ENCODE results near the gene DAAM1. TPM values are rescaled to one million over a fixed set of nuclear protein-coding genes. Genes with fewer than 3 reads are reported as not detected.

The DAAM1 gene
- polyA plus RNA-seq, 1 donor from 2014 or later = 161 TPM

DNA sequence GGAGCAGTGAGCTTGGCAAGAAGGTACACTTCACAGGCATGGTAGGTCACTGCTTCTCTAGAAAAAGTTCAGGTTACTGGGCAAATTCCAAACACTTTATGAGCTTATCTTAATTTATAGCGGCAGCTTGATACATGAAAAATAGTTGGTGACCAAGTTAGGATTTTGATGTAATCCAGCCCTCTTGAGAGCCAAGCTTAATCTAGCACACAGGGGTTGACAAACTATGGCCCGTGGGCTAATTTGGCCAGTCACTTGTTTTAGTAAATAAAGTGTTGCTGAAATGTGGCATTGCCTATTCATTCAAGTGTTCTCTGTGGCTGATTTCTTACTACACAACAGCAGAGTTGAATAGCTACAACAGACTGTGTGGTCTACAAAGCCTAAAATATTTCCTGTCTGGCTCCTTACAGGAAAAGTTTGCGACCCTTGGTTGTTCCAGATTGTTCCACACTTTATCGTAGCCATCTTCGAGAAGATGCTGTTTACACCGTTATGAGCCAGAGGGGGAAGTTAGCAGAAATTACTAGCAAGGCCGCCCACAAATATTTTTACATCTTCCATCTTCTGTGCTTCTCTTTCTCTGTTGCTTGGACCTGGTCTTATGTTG lies 120.9 kb downstream of the DAAM1 start:
- Histone ChIP-seq H3K4me2 (ENCODE audit: low read length) (no peak overlapping the region), H3F3A (ENCODE audit: insufficient read depth, low read length, poor library complexity, severe bottlenecking) (no peaks in the 10 kb centered on the region), H3K27ac (ENCODE audit: low read length) (no peak overlapping the region), H3K9ac (ENCODE audit: low read length) (no peak overlapping the region), H4K20me1 (ENCODE audit: insufficient read depth) (no peaks in the 10 kb centered on the region), H3K79me2 (replicated peaks; ENCODE audit: insufficient read depth, low read length) (no peaks in the 10 kb centered on the region), H3K4me3 (ENCODE audit: low read length) (no peak overlapping the region), H3K9me3 (ENCODE audit: low read length) (no peaks in the 10 kb centered on the region), H3K9me2 (ENCODE audit: insufficient read depth, low read length) (no peaks in the 10 kb centered on the region), H3K27me3 (ENCODE audit: insufficient read depth, low read depth, low read length) (no peaks in the 10 kb centered on the region), H2AFZ (ENCODE audit: low read depth, low read length) (no peak overlapping the region), H3K36me3 (ENCODE audit: insufficient read depth, low read length) (no peaks in the 10 kb centered on the region)
- TF ChIP-seq CTCF (IDR thresholded peaks at IDR 0.05; ENCODE audit: poor library complexity, severe bottlenecking) (no peak), TAF1 (IDR thresholded peaks at IDR 0.05; ENCODE audit: low read depth) (no peak), EP300 (conservative IDR thresholded peaks at IDR 0.05; ENCODE audit: poor library complexity, severe bottlenecking) (no peak), RAD21 (conservative IDR thresholded peaks at IDR 0.05) (no peak)

- H3F3A ChIP-seq (ENCODE audit: insufficient read depth, low read length, poor library complexity, severe bottlenecking) = no peaks in the 10 kb centered on the region
- H3K79me2 ChIP-seq (replicated peaks; ENCODE audit: insufficient read depth, low read length) = no peaks in the 10 kb centered on the region
- no peaks in the 10 kb centered on the region for H4K20me1 ChIP-seq (ENCODE audit: insufficient read depth)
- no peaks in the 10 kb centered on the region for H3K9me2 ChIP-seq (ENCODE audit: insufficient read depth, low read length)
- no peaks in the 10 kb centered on the region for H3K9me3 ChIP-seq (ENCODE audit: low read length)
- no peaks in the 10 kb centered on the region for H3K27me3 ChIP-seq (ENCODE audit: insufficient read depth, low read depth, low read length)
- no peaks in the 10 kb centered on the region for H3K36me3 ChIP-seq (ENCODE audit: insufficient read depth, low read length)
- H3K27ac ChIP-seq (ENCODE audit: low read length) = no peak overlapping the region
- TF ChIP-seq RAD21 (conservative IDR thresholded peaks at IDR 0.05) (no peak), CTCF (IDR thresholded peaks at IDR 0.05; ENCODE audit: poor library complexity, severe bottlenecking) (no peak), EZH2 (IDR thresholded peaks at IDR 0.05; ENCODE audit: borderline replicate concordance, insufficient read depth, low read length, poor library complexity, severe bottlenecking) (no peak), TAF1 (IDR thresholded peaks at IDR 0.05; ENCODE audit: low read depth) (no peak), SMC3 (conservative IDR thresholded peaks at IDR 0.05; ENCODE audit: poor library complexity) (no peak), EP300 (conservative IDR thresholded peaks at IDR 0.05; ENCODE audit: poor library complexity, severe bottlenecking) (no peak), POLR2AphosphoS5 (IDR thresholded peaks at IDR 0.05) (no peak), MXI1 (conservative IDR thresholded peaks at IDR 0.05; ENCODE audit: poor library complexity, severe bottlenecking) (no peak)
- TF ChIP-seq, protein P1, sequence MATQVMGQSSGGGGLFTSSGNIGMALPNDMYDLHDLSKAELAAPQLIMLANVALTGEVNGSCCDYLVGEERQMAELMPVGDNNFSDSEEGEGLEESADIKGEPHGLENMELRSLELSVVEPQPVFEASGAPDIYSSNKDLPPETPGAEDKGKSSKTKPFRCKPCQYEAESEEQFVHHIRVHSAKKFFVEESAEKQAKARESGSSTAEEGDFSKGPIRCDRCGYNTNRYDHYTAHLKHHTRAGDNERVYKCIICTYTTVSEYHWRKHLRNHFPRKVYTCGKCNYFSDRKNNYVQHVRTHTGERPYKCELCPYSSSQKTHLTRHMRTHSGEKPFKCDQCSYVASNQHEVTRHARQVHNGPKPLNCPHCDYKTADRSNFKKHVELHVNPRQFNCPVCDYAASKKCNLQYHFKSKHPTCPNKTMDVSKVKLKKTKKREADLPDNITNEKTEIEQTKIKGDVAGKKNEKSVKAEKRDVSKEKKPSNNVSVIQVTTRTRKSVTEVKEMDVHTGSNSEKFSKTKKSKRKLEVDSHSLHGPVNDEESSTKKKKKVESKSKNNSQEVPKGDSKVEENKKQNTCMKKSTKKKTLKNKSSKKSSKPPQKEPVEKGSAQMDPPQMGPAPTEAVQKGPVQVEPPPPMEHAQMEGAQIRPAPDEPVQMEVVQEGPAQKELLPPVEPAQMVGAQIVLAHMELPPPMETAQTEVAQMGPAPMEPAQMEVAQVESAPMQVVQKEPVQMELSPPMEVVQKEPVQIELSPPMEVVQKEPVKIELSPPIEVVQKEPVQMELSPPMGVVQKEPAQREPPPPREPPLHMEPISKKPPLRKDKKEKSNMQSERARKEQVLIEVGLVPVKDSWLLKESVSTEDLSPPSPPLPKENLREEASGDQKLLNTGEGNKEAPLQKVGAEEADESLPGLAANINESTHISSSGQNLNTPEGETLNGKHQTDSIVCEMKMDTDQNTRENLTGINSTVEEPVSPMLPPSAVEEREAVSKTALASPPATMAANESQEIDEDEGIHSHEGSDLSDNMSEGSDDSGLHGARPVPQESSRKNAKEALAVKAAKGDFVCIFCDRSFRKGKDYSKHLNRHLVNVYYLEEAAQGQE (IDR thresholded peaks at IDR 0.05; ENCODE audit: borderline replicate concordance) = no peak
- no peak overlapping the region for H2AFZ ChIP-seq (ENCODE audit: low read depth, low read length)
- no peak overlapping the region for H3K4me2 ChIP-seq (ENCODE audit: low read length)
- H3K9ac ChIP-seq (ENCODE audit: low read length) = no peak overlapping the region
- H3K4me3 ChIP-seq (ENCODE audit: low read length) = no peak overlapping the region
Measured at GRCh38 chr14:59310633-59311032, 122.2 kb downstream of the DAAM1 start.

Data from neural cell (in vitro differentiated cells).